Measurements from ENCODE around the gene CARS2. TPM values are rescaled to one million over a fixed set of nuclear protein-coding genes. Genes with fewer than 3 reads are reported as not detected.

CARS2 gene
- total RNA-seq, 2 experiments from 2014 or later: 45.0 to 47.3 TPM

- no peaks in the 10 kb centered on the region for H3K36me3 ChIP-seq (ENCODE audit: insufficient read depth, low read length)
- no peaks in the 10 kb centered on the region for H3K9me2 ChIP-seq (ENCODE audit: insufficient read depth, low read length)
- peak within 1 kb of the TSS; percentile 60; the same call in 1 of the 2 replicates for H2AFZ ChIP-seq (ENCODE audit: low read length)
- POLR2A ChIA-PET: no interaction called here
- H3K27ac ChIP-seq (ENCODE audit: low read depth, low read length, poor library complexity, severe bottlenecking): peak within 1 kb of the TSS; percentile 99
- CTCF ChIA-PET (ENCODE audit: unreplicated experiment): no interaction called here
- no TSS peak for BruUV-seq (replicated peaks)
- peaks cover 17% of the 10 kb centered on the region for H4K20me1 ChIP-seq (ENCODE audit: insufficient read depth, low read length)
- DNase-seq (ENCODE audit: low spot score): no peak
- intact Hi-C loops (cut with micrococcal nuclease; ENCODE audit: unreplicated experiment): loop anchor here (5.0 to 10.0 kb wide), 4 partner anchors 99 to 1549 kb away; partner anchors contain the start of gene NAXD
- peaks cover 35% of the 10 kb centered on the region for H3K79me2 ChIP-seq (ENCODE audit: insufficient read depth, low read depth, low read length)
- peak within 1 kb of the TSS; percentile 99 for H3K4me2 ChIP-seq (ENCODE audit: low read length)
- H3K4me3 ChIP-seq (ENCODE audit: low read depth, low read length, poor library complexity, severe bottlenecking): peak within 1 kb of the TSS; percentile 97
- TF ChIP-seq EZH2phosphoT487 (IDR thresholded peaks at IDR 0.05; ENCODE audit: borderline replicate concordance, low read depth, low read length) (no peak), CTCF (conservative IDR thresholded peaks at IDR 0.05; ENCODE audit: low read length) (no peak)
- no peaks in the 10 kb centered on the region for H3K9me3 ChIP-seq (ENCODE audit: low read length)
- H3K4me1 ChIP-seq (ENCODE audit: insufficient read depth, low read length, poor library complexity, severe bottlenecking): peaks cover 21% of the 10 kb centered on the region
These were observed 7.7 kb upstream of the CARS2 start, which contains the start of gene ING1 for GRCh38 chr13:110713642-110713952. ING1 (plus strand) TSS chr13:110713700; CDS start chr13:110714150, 450 bp downstream.

GRCh38 chr13:110712849-110713641 lies 7.1 kb upstream of the CARS2 start:
- H3K27ac ChIP-seq (ENCODE audit: low read depth, low read length, poor library complexity, severe bottlenecking): peak overlapping the region; percentile 99
- no peaks in the 10 kb centered on the region for H3K9me2 ChIP-seq (ENCODE audit: insufficient read depth, low read length)
- peak; percentile 94 for DNase-seq (ENCODE audit: low spot score)
- H3K36me3 ChIP-seq (ENCODE audit: insufficient read depth, low read length): no peaks in the 10 kb centered on the region
- peak overlapping the region; percentile 99 for H3K4me2 ChIP-seq (ENCODE audit: low read length)
- no TSS peak for BruUV-seq (replicated peaks)
- H3K79me2 ChIP-seq (ENCODE audit: insufficient read depth, low read depth, low read length): peaks cover 30% of the 10 kb centered on the region
- intact Hi-C loops (cut with micrococcal nuclease; ENCODE audit: unreplicated experiment): loop anchor here (5.0 to 10.0 kb wide), 4 partner anchors 98 to 1548 kb away; partner anchors contain the start of gene NAXD
- no peaks in the 10 kb centered on the region for H3K9me3 ChIP-seq (ENCODE audit: low read length)
- peaks cover 17% of the 10 kb centered on the region for H4K20me1 ChIP-seq (ENCODE audit: insufficient read depth, low read length)
- peak overlapping the region; percentile 97 for H3K4me3 ChIP-seq (ENCODE audit: low read depth, low read length, poor library complexity, severe bottlenecking)
- H3K4me1 ChIP-seq (ENCODE audit: insufficient read depth, low read length, poor library complexity, severe bottlenecking): peaks cover 25% of the 10 kb centered on the region
- H2AFZ ChIP-seq (ENCODE audit: low read length): peak overlapping the region; percentile 60; the same call in 1 of the 2 replicates
- POLR2A ChIA-PET: interaction anchor here (0.6 to 1.4 kb wide), 4 partner anchors 10 to 202 kb away, joined by 3 to 7 read pairs (median 4); partner anchors contain the start of gene ANKRD10
- TF ChIP-seq CTCF (conservative IDR thresholded peaks at IDR 0.05; ENCODE audit: low read length) (no peak), EZH2phosphoT487 (IDR thresholded peaks at IDR 0.05; ENCODE audit: borderline replicate concordance, low read depth, low read length) (no peak)
- CTCF ChIA-PET (ENCODE audit: unreplicated experiment): no interaction called here

Data from OCI-LY7 (cell line).